ENCODE data around the gene ELMO3.
A peak's percentile ranks its signal among the peaks of the same experiment; 100 is the strongest.

ELMO3 gene, protein sequence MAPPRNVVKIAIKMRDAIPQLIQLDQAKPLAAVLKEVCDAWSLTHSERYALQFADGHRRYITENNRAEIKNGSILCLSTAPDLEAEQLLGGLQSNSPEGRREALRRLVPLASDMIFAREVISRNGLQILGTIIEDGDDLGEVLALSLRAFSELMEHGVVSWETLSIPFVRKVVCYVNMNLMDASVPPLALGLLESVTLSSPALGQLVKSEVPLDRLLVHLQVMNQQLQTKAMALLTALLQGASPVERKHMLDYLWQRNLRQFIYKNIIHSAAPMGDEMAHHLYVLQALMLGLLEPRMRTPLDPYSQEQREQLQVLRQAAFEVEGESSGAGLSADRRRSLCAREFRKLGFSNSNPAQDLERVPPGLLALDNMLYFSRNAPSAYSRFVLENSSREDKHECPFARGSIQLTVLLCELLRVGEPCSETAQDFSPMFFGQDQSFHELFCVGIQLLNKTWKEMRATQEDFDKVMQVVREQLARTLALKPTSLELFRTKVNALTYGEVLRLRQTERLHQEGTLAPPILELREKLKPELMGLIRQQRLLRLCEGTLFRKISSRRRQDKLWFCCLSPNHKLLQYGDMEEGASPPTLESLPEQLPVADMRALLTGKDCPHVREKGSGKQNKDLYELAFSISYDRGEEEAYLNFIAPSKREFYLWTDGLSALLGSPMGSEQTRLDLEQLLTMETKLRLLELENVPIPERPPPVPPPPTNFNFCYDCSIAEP

GRCh38 chr16:67199011-67199807 is at the start of gene ELMO3:
Gene ELMO3, plus strand, starts transcription at chr16:67199131. Its CDS starts 196 bp downstream, at chr16:67199327.
- peak within 1 kb of the TSS; percentile 81 for H3K27ac ChIP-seq
- no peak for DNase-seq (ENCODE audit: low read depth, low spot score)

- no peak for DNase-seq (ENCODE audit: low read depth, low spot score)
- no peak overlapping the region for H3K27ac ChIP-seq
Measured at GRCh38 chr16:67149276-67150046, 49.5 kb upstream of the ELMO3 start.

DNA sequence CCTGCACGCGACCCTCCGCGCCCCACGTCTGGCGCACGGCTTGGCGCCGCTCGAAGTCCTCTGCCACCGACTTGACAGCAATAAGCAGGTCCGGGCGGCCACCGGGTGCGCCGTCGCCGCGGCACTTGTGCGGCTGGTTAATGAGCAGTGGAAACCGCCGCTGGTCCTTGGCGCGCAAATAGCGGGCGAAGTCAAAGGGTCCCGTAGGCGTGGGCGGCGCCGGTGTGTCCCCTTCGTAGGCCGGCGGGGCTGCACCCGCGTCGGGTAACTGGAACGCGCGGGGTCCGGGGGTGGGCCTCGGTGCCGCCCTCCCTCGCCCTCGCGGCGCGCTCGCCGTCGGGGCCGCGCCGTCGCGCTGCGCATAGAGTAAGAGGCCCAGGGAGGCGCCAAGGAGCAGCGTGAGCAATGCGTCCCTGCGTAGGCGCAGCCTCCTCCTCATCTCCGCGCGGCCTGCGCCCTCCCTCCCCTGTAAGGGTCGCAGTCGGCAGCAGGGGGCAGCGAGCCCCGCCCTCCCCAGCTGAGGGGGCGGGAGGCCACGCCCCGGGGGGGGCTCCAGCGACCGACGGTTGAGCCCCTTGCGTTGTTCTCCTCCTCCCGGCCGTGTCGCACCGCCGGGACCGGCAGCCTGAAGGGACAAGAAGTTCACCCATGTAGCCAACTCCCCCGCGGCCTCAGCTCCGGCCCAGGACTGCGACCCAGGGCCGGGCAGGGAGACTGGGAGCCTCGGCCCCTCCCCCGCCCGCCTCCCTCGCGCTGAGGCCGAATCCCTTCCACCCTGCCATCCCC is 48.7 kb upstream of the ELMO3 start:
- H3K27ac ChIP-seq, result peak overlapping the region; percentile 43
- DNase-seq (ENCODE audit: low read depth, low spot score), result no peak

DNA sequence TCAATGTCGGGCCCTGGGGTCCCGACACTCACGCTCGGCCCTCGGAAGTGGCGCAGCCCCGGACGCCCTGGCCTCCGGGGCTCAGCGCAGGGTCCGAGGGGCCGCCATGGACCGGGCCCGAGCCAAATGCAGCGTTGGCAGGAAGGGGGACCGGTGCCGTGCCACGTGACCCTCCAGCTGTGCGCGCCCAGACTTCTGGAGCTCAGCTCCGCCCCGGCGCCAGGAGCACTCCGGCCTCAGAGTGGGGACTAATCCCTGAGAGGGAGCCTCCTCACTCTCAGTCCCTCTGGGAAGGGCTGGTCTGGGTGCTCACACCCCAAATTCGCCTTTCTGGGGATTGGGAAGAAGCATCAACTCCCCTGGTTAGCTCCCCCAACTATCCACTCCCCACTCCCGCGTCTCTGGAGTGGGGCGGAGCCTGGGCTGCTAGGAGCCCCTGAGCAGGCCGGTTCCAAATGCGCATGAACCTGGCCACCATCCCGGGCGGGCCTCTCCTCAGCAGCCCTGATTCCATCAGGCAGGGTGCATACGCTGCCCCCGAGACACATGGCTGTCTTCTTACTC is 48.0 kb upstream of the ELMO3 start, which contains the start of gene B3GNT9:
TSS of gene B3GNT9 (minus strand) at position 166 of the 564 bp plus-strand sequence. CDS start 513 bp downstream, outside the sequence.
- no peak for DNase-seq (ENCODE audit: low read depth, low spot score)
- H3K27ac ChIP-seq, result peak within 1 kb of the TSS; percentile 43

- DNase-seq (ENCODE audit: low read depth, low spot score), result no peak
- no peak overlapping the region for H3K27ac ChIP-seq
Measured at GRCh38 chr16:67151431-67152097, 47.4 kb upstream of the ELMO3 start.

GRCh38 chr16:67154578-67155294 is 44.2 kb upstream of the ELMO3 start:
- H3K27ac ChIP-seq, result no peak overlapping the region
- no peak for DNase-seq (ENCODE audit: low read depth, low spot score)

DNA sequence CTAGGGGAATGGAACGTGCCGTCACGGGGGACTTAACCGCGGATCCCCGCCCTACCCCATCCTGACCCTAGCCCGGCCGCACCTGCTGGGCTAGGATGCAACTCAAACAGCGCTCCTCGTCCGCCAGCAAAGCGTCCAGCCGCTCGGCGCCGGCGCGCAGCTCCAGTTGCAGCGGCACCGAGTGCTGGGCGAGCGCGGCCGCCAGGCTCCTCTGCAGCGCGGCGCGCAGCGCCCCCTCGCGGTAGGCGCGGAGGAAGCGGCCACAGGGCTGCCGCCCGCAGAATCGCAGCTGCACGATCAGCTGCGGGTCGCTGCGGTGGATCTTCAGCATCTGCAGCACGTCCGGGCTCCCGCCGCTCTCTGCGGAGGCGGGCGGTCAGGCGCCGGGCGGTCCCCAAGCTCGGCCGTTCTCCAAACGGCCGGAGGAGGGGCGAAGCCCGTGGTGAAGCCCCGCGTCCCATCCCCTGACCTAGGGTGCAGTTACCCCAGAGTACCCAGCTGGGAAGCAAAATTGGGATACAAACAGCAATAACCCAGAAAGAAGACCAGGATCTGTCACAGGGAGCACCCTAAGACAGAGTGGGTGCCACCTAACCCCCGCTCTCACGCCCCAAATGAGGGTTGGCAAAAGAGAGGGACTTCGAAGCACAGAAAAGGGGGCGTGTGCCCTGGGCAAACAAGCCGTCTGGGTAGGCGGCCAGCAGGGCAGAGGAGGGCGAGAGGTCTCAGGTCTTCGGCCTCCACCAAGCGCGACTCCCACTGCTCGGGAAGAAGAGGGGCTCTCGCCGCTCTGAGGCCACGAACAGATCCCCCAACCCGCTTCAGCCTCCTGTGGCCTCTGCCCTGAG is 43.4 kb upstream of the ELMO3 start:
- no peak for DNase-seq (ENCODE audit: low read depth, low spot score)
- no peak overlapping the region for H3K27ac ChIP-seq

DNA sequence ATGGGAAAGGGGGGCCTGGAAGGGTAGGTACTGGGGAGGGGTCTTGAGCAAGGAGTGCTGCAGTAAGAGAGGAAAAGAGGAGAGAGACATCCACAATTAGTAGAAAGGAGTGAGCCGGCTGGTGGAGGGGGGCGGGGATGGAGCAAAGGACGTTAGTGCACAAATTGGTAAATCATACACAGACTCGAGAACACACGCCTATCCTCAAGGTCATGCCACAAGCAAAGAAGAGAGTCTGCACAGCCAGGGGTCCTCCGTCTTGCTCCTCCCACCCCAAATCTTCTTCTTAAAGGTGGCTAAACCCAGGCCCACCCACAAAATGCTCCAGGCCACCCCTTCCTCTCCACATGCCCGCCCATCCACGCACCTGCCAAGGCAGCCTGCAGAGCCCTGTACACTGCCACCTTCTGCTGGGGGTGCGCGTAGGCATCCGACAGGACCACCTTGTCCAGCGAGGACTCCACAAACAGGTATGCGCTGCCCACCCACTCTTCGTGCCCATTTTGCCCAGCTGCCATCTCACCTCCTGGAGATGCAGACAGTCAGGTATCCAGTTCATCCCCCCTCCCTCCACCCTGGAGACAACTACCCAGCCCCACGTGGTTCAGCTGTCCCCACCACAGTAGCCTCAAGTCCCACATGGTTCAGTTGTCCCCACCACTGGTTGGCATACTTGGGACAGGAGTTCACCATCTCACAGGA is 42.6 kb upstream of the ELMO3 start:
- no peak for DNase-seq (ENCODE audit: low read depth, low spot score)
- no peak overlapping the region for H3K27ac ChIP-seq

- H3K27ac ChIP-seq, result no peak overlapping the region
- DNase-seq (ENCODE audit: low read depth, low spot score), result no peak
Measured at GRCh38 chr16:67157106-67157748, 41.7 kb upstream of the ELMO3 start.

DNA sequence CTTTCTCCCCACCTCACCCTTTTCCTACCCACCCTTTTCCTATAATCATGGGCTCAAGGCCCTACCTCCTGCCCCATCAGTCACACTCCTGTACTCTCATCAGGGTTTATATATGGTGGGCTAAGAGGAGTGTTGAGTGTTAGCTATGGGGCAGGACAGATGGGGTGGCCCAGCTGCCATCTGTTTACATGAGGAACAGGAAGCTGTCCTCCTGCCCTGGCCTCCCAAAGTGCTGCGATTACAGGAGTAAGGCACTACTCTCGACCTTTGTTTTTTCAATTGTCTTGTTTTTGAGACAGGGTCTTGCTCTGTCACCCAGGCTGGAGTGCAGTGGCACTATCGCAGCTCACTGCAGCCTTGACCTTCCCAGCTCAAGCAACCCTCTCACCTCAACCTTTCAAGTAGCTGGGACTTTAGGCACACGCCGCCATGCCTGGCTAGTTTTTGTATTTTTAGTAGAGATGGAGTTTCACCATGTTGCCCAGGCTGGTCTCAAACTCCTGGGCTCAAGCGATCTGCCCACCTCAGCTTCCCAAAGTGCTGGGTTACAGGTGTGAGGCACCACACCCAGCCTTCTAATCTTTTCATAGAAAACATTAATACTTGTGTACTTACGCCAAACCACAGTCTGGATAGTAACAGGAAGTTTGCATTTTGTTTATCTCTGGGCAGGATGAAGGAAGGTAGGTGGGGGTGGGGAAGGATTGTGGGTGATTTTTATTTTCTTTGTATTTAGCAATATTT is 40.9 kb upstream of the ELMO3 start:
- no peak for DNase-seq (ENCODE audit: low read depth, low spot score)
- no peak overlapping the region for H3K27ac ChIP-seq

DNA sequence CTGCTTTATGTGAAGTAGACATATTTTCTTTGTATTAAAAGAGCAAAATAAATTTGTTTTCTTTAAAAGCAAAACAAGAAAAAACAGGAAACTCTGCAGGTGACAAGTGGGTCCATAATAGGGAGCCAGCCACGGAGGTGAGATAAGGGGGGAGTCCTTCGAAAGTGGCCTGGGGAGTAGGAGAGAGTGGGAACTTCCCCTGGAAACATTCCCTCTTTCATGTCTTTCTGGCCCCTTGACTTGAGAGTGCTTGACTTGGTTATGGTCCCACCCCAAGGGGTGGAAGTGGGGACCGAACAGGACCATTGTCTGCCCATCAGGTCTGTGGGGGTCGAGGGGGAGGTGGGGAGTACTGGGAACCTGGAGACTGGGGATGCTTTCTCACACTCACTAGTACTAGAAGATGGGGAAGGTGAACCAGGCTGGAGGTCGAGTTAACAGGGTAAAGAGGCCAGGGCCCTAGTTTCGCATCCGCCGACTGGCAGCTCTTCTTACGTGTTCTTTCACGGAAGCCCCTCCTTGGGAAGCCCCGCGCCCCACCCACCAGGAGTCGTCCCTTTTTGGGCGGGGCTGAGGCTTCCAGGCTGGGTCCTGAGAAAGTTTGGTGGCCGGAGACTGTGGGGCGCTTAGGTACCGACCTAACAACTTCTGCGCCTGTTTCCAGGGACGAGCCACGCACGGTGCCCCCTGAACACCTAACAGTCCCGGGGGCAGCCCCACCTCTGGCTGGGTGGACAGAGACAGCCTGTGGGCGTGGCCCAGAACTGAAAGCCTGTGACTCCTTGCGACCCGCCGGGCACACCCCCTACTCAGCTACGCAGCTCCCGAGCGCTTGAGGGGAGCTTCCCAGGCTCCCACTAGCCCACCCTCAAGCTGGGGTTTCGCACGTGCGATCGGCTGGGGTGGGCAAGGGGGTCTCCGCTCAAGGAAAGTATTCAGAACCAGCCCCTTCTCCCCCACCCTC is 40.0 kb upstream of the ELMO3 start:
- H3K27ac ChIP-seq, result peak overlapping the region; percentile 69
- DNase-seq (ENCODE audit: low read depth, low spot score), result no peak

- no peak for DNase-seq (ENCODE audit: low read depth, low spot score)
- H3K27ac ChIP-seq, result no peak overlapping the region
Measured at GRCh38 chr16:67161595-67162058, 37.3 kb upstream of the ELMO3 start.

DNA sequence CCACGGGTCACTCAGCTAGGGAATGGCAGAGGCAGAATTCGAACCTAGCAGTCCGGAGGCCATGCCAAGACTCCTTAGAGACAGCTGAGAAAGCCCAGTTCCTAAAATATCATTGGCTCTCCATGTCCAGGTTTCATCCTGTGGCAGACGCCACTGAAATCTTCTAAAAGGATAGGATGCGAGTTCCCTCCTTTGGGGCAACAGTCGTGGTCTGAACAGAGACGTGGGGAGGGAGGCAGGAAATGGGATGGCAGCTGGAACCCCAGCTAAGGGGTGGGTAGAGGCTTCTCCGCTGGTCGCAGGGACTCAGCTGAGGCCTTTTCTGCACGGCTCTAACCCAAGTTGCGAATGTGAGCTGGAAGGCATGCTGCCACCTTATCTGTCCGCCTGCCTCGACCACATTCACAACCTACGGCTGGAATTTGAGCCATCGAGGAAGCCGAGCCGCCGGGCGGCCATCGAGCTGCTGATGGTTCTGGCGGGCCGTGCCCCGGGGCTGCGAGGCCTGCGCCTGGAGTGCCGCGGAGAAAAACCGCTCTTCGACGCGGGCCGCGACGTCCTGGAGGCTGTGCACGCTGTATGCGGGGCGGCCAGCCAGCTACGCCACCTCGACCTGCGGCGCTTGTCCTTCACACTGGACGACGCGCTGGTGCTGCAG is 36.3 kb upstream of the ELMO3 start:
- no peak for DNase-seq (ENCODE audit: low read depth, low spot score)
- no peak overlapping the region for H3K27ac ChIP-seq
